Activated T-cell treated with anti-CD3 and anti-CD28 coated beads, Interleukin-2, amount 50 U/mL, for 4 hours (primary cell): ENCODE results near the gene LMCD1. TPM values are rescaled to one million over a fixed set of nuclear protein-coding genes. Genes with fewer than 3 reads are reported as not detected.

Experiments
- ATAC-seq, 2 donors: fragments of 200-7000 bp; cut with Tn5 transposase; one replicate each; pipeline ENCODE4 v1.10.0; 2021
- DNase-seq: peaks from one replicate; pipeline ENCODE4 v3.0.0-alpha.2; 2020
- H3K27me3 Mint-ChIP-seq: one replicate; pipeline ENCODE4 v1.8.0; 2021; ENCODE audit warnings: low read depth, mixed read lengths
- H3K36me3 Mint-ChIP-seq: one replicate; pipeline ENCODE4 v1.8.0; 2022; ENCODE audit warnings: mixed read lengths; ENCODE audit not compliant: insufficient read depth
- H3K4me1 Mint-ChIP-seq: one replicate; pipeline ENCODE4 v1.8.0; 2021; ENCODE audit warnings: low read depth, mixed read lengths
- H3K4me3 Mint-ChIP-seq: one replicate; pipeline ENCODE4 v1.8.0; 2021; ENCODE audit warnings: mild to moderate bottlenecking, moderate library complexity, mixed read lengths
- H3K9me3 Mint-ChIP-seq: one replicate; pipeline ENCODE4 v1.8.0; 2021; ENCODE audit warnings: mixed read lengths
- total RNA-seq, 3 donors: library from RNA; stranded (reverse); gene quantifications; one replicate each; pipeline ENCODE4 v1.2.1, GENCODE V29; 2021

The LMCD1 gene, protein sequence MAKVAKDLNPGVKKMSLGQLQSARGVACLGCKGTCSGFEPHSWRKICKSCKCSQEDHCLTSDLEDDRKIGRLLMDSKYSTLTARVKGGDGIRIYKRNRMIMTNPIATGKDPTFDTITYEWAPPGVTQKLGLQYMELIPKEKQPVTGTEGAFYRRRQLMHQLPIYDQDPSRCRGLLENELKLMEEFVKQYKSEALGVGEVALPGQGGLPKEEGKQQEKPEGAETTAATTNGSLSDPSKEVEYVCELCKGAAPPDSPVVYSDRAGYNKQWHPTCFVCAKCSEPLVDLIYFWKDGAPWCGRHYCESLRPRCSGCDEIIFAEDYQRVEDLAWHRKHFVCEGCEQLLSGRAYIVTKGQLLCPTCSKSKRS
- total RNA-seq = 1 to 10 TPM in 1 of 3 donors, under 1 TPM in 2; 0.74 to 1.8 (median 0.76) TPM

- H3K4me3 Mint-ChIP-seq = peak within 1 kb of the TSS; percentile 83
- ATAC-seq (peak; percentile 99), DNase-seq (peak; percentile 56)
- no peaks in the 10 kb centered on the region for H3K9me3 Mint-ChIP-seq
- no peaks in the 10 kb centered on the region for H3K36me3 Mint-ChIP-seq
- peaks cover 22% of the 10 kb centered on the region for H3K4me1 Mint-ChIP-seq
- peaks cover 21% of the 10 kb centered on the region for H3K27me3 Mint-ChIP-seq
Observed at GRCh38 chr3:8501371-8502131, at the start of gene LMCD1. LMCD1 (plus strand) TSS chr3:8501823; CDS start chr3:8501939, 116 bp downstream.

DNA sequence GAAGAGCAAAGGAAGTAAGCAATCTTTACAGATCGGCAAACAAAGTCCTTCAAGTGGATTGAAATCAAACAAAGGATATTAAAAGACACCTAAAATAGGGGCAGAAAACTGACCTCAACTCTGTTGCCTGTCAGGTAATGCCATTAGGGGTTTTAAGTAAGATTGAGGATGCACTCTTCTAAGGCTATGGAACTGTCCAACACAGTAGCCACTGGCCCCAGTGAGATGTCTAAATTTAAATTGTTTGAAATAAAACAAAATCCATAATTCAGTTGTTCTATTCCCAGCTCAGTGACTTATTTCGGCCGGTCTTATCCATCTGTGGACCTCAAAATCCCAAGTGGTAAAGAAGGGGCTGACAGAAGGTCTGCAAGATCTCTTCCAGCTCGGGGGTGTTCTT lies 49.5 kb upstream of the LMCD1 start:
- ATAC-seq (no peak), DNase-seq (no peak)
- no peaks in the 10 kb centered on the region for H3K36me3 Mint-ChIP-seq
- no peaks in the 10 kb centered on the region for H3K9me3 Mint-ChIP-seq
- H3K27me3 Mint-ChIP-seq = peaks cover 4% of the 10 kb centered on the region
- no peaks in the 10 kb centered on the region for H3K4me1 Mint-ChIP-seq
- H3K4me3 Mint-ChIP-seq = no peak overlapping the region

- Mint-ChIP-seq H3K4me3 (no peak overlapping the region), H3K4me1 (no peaks in the 10 kb centered on the region), H3K9me3 (no peaks in the 10 kb centered on the region), H3K36me3 (no peaks in the 10 kb centered on the region), H3K27me3 (peaks cover 4% of the 10 kb centered on the region)
- no peak for ATAC-seq
- no peak for DNase-seq
Observed at GRCh38 chr3:8453153-8453552, 48.5 kb upstream of the LMCD1 start.

GRCh38 chr3:8455526-8456411 lies 45.9 kb upstream of the LMCD1 start:
- ATAC-seq = no peak
- H3K4me3 Mint-ChIP-seq = no peak overlapping the region

GRCh38 chr3:8456412-8456811 lies 45.2 kb upstream of the LMCD1 start:
- no peak for ATAC-seq
- H3K4me1 Mint-ChIP-seq = no peaks in the 10 kb centered on the region
- H3K9me3 Mint-ChIP-seq = no peaks in the 10 kb centered on the region
- H3K27me3 Mint-ChIP-seq = peaks cover 4% of the 10 kb centered on the region
- no peak overlapping the region for H3K4me3 Mint-ChIP-seq
- H3K36me3 Mint-ChIP-seq = no peaks in the 10 kb centered on the region
- DNase-seq = no peak

More at GRCh38 chr3:8455526-8456411, 45.9 kb upstream of the LMCD1 start:
- Mint-ChIP-seq H3K36me3 (no peaks in the 10 kb centered on the region), H3K9me3 (no peaks in the 10 kb centered on the region), H3K4me1 (no peaks in the 10 kb centered on the region), H3K27me3 (peaks cover 4% of the 10 kb centered on the region)
- DNase-seq = no peak

- H3K4me3 Mint-ChIP-seq = no peak overlapping the region
- peaks cover 4% of the 10 kb centered on the region for H3K27me3 Mint-ChIP-seq
- ATAC-seq = no peak
- no peaks in the 10 kb centered on the region for H3K9me3 Mint-ChIP-seq
- H3K4me1 Mint-ChIP-seq = no peaks in the 10 kb centered on the region
- no peak for DNase-seq
- no peaks in the 10 kb centered on the region for H3K36me3 Mint-ChIP-seq
Observed at GRCh38 chr3:8457039-8457438, 44.6 kb upstream of the LMCD1 start.

- peaks cover 4% of the 10 kb centered on the region for H3K27me3 Mint-ChIP-seq
- H3K9me3 Mint-ChIP-seq = no peaks in the 10 kb centered on the region
- no peak for DNase-seq
- no peaks in the 10 kb centered on the region for H3K4me1 Mint-ChIP-seq
- ATAC-seq = no peak
- H3K36me3 Mint-ChIP-seq = no peaks in the 10 kb centered on the region
- no peak overlapping the region for H3K4me3 Mint-ChIP-seq
Observed at GRCh38 chr3:8458238-8458661, 43.4 kb upstream of the LMCD1 start.

- Mint-ChIP-seq H3K36me3 (no peaks in the 10 kb centered on the region), H3K27me3 (peaks cover 4% of the 10 kb centered on the region), H3K4me3 (no peak overlapping the region), H3K4me1 (no peaks in the 10 kb centered on the region), H3K9me3 (no peaks in the 10 kb centered on the region)
- no peak for DNase-seq
- no peak for ATAC-seq
Observed at GRCh38 chr3:8458711-8459110, 42.9 kb upstream of the LMCD1 start.

- no peak for ATAC-seq
- Mint-ChIP-seq H3K4me1 (no peaks in the 10 kb centered on the region), H3K4me3 (no peak overlapping the region), H3K9me3 (no peaks in the 10 kb centered on the region), H3K27me3 (peaks cover 5% of the 10 kb centered on the region), H3K36me3 (no peaks in the 10 kb centered on the region)
- no peak for DNase-seq
Observed at GRCh38 chr3:8460050-8460708, 41.4 kb upstream of the LMCD1 start.

DNA sequence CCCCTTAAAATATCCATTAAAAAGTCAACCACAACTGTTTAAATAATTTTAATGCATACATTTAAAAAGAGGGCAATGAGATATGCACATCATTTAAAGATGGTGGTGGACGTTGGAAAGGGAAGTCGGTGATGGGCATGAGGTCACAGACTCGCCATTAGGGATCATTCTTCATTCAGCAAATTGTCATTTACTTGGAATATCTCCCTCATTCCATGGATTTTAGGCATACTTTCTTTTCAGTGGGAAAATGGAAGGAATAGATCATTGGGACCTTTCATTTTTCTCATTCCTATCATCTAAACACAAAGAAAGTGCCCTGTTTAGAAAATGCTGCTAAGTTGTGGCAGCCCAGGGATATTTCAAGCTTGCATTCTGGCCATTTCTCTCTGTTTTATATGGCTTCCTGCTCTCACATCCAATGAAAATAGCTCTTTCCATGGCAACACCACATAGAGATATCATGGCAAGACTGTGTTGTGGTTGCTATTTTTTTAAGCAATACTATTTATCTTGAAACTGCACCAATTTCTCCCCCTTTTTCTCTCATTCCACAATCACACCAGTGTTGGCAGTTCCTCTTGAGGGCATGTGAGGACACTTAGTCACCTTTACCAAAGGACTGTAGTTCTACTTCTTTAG lies 40.7 kb upstream of the LMCD1 start:
- peaks cover 5% of the 10 kb centered on the region for H3K27me3 Mint-ChIP-seq
- ATAC-seq (no peak), DNase-seq (no peak)
- H3K4me3 Mint-ChIP-seq = no peak overlapping the region
- no peaks in the 10 kb centered on the region for H3K9me3 Mint-ChIP-seq
- H3K4me1 Mint-ChIP-seq = no peaks in the 10 kb centered on the region
- H3K36me3 Mint-ChIP-seq = no peaks in the 10 kb centered on the region

DNA sequence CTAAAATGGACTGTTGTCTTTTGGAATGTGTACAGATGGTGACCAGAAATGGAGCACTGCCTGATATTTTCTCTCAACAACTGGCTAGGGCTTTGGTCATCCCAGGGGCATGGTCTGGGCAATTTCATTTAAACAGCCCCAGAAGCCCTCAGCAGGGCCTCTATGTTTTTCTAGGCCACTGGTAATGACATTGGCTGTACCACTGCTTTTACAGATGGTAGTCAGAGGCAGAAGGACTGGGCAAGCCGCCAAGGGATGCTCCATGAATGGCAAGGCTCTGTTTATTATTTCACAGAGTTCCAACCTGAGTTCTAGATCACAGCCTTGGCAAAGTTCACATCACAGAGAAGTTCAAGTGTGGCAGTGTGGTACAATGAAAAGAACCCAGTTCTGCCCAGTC lies 37.0 kb upstream of the LMCD1 start:
- no peak for ATAC-seq
- H3K27me3 Mint-ChIP-seq = peaks cover 14% of the 10 kb centered on the region
- DNase-seq = no peak
- no peaks in the 10 kb centered on the region for H3K4me1 Mint-ChIP-seq
- no peak overlapping the region for H3K4me3 Mint-ChIP-seq
- no peaks in the 10 kb centered on the region for H3K36me3 Mint-ChIP-seq
- H3K9me3 Mint-ChIP-seq = no peaks in the 10 kb centered on the region

DNA sequence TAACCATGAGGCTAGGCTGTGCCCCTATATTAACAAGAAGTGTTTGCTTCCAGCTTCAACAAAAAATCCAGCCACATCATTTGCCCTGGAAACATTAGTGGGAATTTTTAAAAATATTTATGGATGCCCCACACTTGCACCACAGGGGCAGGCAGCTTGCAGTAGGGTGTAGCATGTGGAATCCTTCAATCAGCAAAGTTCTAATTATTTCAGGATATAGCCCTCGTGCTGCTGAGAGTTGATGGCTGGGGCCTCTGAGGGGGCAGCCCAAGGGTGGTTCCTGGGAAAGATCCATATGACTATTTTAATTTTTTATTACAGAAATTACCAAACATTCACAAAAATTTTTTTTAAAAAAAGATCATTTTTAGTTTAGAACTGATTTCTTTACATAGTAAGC lies 35.1 kb upstream of the LMCD1 start:
- no peak for DNase-seq
- H3K4me1 Mint-ChIP-seq = no peaks in the 10 kb centered on the region
- peaks cover 14% of the 10 kb centered on the region for H3K27me3 Mint-ChIP-seq
- no peak overlapping the region for H3K4me3 Mint-ChIP-seq
- no peak for ATAC-seq
- H3K9me3 Mint-ChIP-seq = no peaks in the 10 kb centered on the region
- no peaks in the 10 kb centered on the region for H3K36me3 Mint-ChIP-seq

DNA sequence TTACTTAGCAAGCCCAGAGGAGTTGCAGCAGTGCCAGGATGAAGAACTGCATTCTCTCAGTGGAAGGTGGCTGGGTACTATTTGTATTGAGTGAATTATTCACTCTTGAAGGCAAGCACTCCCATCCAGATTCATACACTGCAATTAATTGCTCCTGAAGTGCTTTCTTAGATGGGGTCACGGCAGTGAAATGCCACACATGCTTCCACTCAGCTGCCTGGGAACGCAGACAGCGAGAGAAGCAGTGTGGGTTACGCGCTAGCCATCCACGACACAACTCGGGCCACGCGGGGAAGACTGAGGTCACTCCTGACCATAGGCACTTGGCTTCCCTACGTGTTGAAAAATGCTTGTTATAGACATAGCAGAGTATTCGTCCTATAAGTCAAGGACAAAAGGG lies 30.8 kb upstream of the LMCD1 start:
- Mint-ChIP-seq H3K9me3 (no peaks in the 10 kb centered on the region), H3K4me1 (no peaks in the 10 kb centered on the region), H3K4me3 (no peak overlapping the region), H3K36me3 (no peaks in the 10 kb centered on the region), H3K27me3 (peaks cover 10% of the 10 kb centered on the region)
- ATAC-seq (no peak), DNase-seq (no peak)
